Neural cell (in vitro differentiated cells): ENCODE measurements around the gene CEACAM8. TPM values are rescaled to one million over a fixed set of nuclear protein-coding genes. Genes with fewer than 3 reads are reported as not detected.
"Not testable (repeated sequence)": the region's sequence is repeated elsewhere in the genome, so short reads cannot be mapped to it uniquely, and the experiment has no call there.

Source experiments
- H2AFZ ChIP-seq: fragments of 200-600, 300-800 bp; sonication (generic), shearing (Covaris generic); 2 replicates; pipeline ENCODE4 v1.6.0; 2014; ENCODE audit warnings: low read depth, mild to moderate bottlenecking, antibody characterized with exemption, low read length, moderate library complexity
- H3F3A ChIP-seq: fragments of 200-600 bp; shearing (Covaris generic); 2 replicates; pipeline ENCODE4 v1.6.1; 2016; ENCODE audit warnings: mild to moderate bottlenecking, moderate library complexity, mixed read lengths, antibody characterized with exemption, low read length; ENCODE audit not compliant: insufficient read depth, poor library complexity, severe bottlenecking
- H3K27ac ChIP-seq: fragments of 200-600, 300-800 bp; sonication (generic), shearing (Covaris generic); 2 replicates; pipeline ENCODE4 v1.5.1; 2014; ENCODE audit warnings: mild to moderate bottlenecking, low read length, moderate library complexity
- H3K27me3 ChIP-seq: fragments of 300-800, 200-600 bp; sonication (generic), shearing (Covaris generic); 2 replicates; pipeline ENCODE4 v1.6.0; 2014; ENCODE audit warnings: mild to moderate bottlenecking, low read depth, low read length, moderate library complexity; ENCODE audit not compliant: insufficient read depth
- H3K36me3 ChIP-seq: fragments of 300-800, 200-600 bp; sonication (generic), shearing (Covaris generic); 2 replicates; pipeline ENCODE4 v1.5.1; 2014; ENCODE audit warnings: mild to moderate bottlenecking, antibody characterized with exemption, low read length, moderate library complexity; ENCODE audit not compliant: insufficient read depth
- H3K4me2 ChIP-seq: fragments of 300-800, 200-600 bp; sonication (generic), shearing (Covaris generic); 2 replicates; pipeline ENCODE4 v1.6.0; 2014; ENCODE audit warnings: mild to moderate bottlenecking, low read length
- H3K4me3 ChIP-seq: fragments of 300-800, 200-600 bp; sonication (generic), shearing (Covaris generic); 2 replicates; pipeline ENCODE4 v1.5.1; 2014; ENCODE audit warnings: mild to moderate bottlenecking, low read length, moderate library complexity
- H3K79me2 ChIP-seq: fragments of 200-600 bp; shearing (Covaris generic); replicated peaks from 2 replicates; pipeline ENCODE4 v1.6.0; 2014; ENCODE audit warnings: mild to moderate bottlenecking, low read length, moderate library complexity; ENCODE audit not compliant: insufficient read depth
- H3K9ac ChIP-seq: fragments of 300-800, 200-600 bp; sonication (generic), shearing (Covaris generic); 2 replicates; pipeline ENCODE4 v1.6.1; 2016; ENCODE audit warnings: mild to moderate bottlenecking, low read length, mixed read lengths
- H3K9me2 ChIP-seq: fragments of 200-600 bp; shearing (Covaris generic); 2 replicates; pipeline ENCODE4 v1.6.1; 2016; ENCODE audit warnings: mild to moderate bottlenecking, low read length, mixed read lengths; ENCODE audit not compliant: insufficient read depth
- H3K9me3 ChIP-seq: fragments of 200-600, 300-800 bp; sonication (generic), shearing (Covaris generic); 2 replicates; pipeline ENCODE4 v1.6.1; 2016; ENCODE audit warnings: mild to moderate bottlenecking, mixed run types, low read length, moderate library complexity, mixed read lengths
- H4K20me1 ChIP-seq: fragments of 200-600 bp; shearing (Covaris generic); 2 replicates; pipeline ENCODE4 v1.6.1; 2016; ENCODE audit warnings: mild to moderate bottlenecking, mixed run types; ENCODE audit not compliant: insufficient read depth
- EP300 ChIP-seq: fragments of 450-650 bp; conservative IDR thresholded peaks from 2 replicates; pipeline ENCODE4 v1.6.1; 2014; ENCODE audit warnings: antibody characterized with exemption, mild to moderate bottlenecking, moderate library complexity; ENCODE audit not compliant: poor library complexity, severe bottlenecking
- EZH2 ChIP-seq: fragments of 200-600, 300-800 bp; shearing (Covaris generic), sonication (generic); IDR thresholded peaks from 2 replicates; pipeline ENCODE4 v1.6.1; 2014; ENCODE audit warnings: antibody characterized with exemption, low read length, borderline replicate concordance, mild to moderate bottlenecking; ENCODE audit not compliant: insufficient read depth, poor library complexity, severe bottlenecking
- MXI1 ChIP-seq: fragments of 450-650 bp; conservative IDR thresholded peaks from 2 replicates; pipeline ENCODE4 v1.6.1; 2014; ENCODE audit warnings: antibody characterized with exemption, mild to moderate bottlenecking; ENCODE audit not compliant: poor library complexity, severe bottlenecking
- POLR2AphosphoS5 ChIP-seq: IDR thresholded peaks from 2 replicates; pipeline ENCODE4 v1.6.1; 2012
- RAD21 ChIP-seq: fragments of 450-650 bp; conservative IDR thresholded peaks from 2 replicates; pipeline ENCODE4 v1.6.1; 2014; ENCODE audit warnings: antibody characterized with exemption, mild to moderate bottlenecking, moderate library complexity
- REST ChIP-seq: IDR thresholded peaks from 2 replicates; pipeline ENCODE4 v1.6.1; 2012; ENCODE audit warnings: borderline replicate concordance
- SMC3 ChIP-seq: fragments of 450-650 bp; conservative IDR thresholded peaks from 2 replicates; pipeline ENCODE4 v1.6.1; 2014; ENCODE audit warnings: antibody characterized with exemption, mild to moderate bottlenecking, moderate library complexity; ENCODE audit not compliant: poor library complexity
- TAF1 ChIP-seq: IDR thresholded peaks from 2 replicates; pipeline ENCODE4 v1.6.1; 2012; ENCODE audit warnings: low read depth
- polyA plus RNA-seq: library from polyadenylated mRNA; depleted of rRNA; stranded (reverse); fragments of >200 nt; gene quantifications from 2 replicates; pipeline ENCODE4 v1.2.3, GENCODE V29; 2014
- TF ChIP-seq, protein P1 (sequence below): fragments of 450-650 bp; IDR thresholded peaks from 2 replicates; pipeline ENCODE4 v1.5.1; 2014; ENCODE audit warnings: antibody characterized with exemption, mild to moderate bottlenecking, moderate library complexity; ENCODE audit not compliant: poor library complexity, severe bottlenecking

CEACAM8 gene
- polyA plus RNA-seq, 1 donor from 2014 or later: not detected

- Histone ChIP-seq H2AFZ (no peak overlapping the region), H3K4me2 (no peak overlapping the region)
These were observed 55.6 kb downstream of the CEACAM8 start for GRCh38 chr19:42538841-42539709.

GRCh38 chr19:42535276-42535675 is 59.4 kb downstream of the CEACAM8 start:
- not testable (repeated sequence) for H3K9me3 ChIP-seq, H3K4me3 ChIP-seq, H4K20me1 ChIP-seq, H3K27me3 ChIP-seq, H3K27ac ChIP-seq, H2AFZ ChIP-seq, H3K9ac ChIP-seq, H3K79me2 ChIP-seq, H3K4me2 ChIP-seq, H3F3A ChIP-seq, H3K9me2 ChIP-seq, H3K36me3 ChIP-seq

More at GRCh38 chr19:42538841-42539709, 55.6 kb downstream of the CEACAM8 start:
- H3K27me3 ChIP-seq: no peaks in the 10 kb centered on the region
- H3K4me3 ChIP-seq: no peak overlapping the region
- H3K9me3 ChIP-seq: no peaks in the 10 kb centered on the region
- no peaks in the 10 kb centered on the region for H3K36me3 ChIP-seq
- no peak overlapping the region for H3K27ac ChIP-seq
- H3K9me2 ChIP-seq: no peaks in the 10 kb centered on the region
- H3K9ac ChIP-seq: no peak overlapping the region
- H3F3A ChIP-seq: no peaks in the 10 kb centered on the region
- H3K79me2 ChIP-seq: no peaks in the 10 kb centered on the region
- TF ChIP-seq RAD21 (no peak), MXI1 (no peak)
- no peaks in the 10 kb centered on the region for H4K20me1 ChIP-seq

DNA sequence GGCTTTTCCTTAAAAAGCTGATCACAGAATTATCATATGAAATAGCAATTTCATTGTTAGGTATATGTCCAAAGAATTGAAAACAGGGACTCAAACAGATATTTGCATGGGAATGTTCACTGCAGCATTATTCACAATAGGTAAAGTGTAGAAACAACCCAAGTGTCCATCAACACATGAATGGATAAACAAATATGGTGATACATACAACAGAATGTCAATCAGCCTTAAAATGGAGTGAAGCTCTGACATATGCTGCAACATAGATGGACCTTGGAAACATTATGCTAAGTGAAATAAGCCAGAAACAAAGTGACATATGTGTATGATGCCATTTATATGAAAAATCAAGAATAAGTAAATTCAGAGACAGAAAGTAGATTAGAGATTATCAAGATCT is 60.3 kb downstream of the CEACAM8 start:
- Histone ChIP-seq H3K27ac (no peak overlapping the region), H3F3A (no peaks in the 10 kb centered on the region), H2AFZ (no peak overlapping the region), H3K9ac (no peak overlapping the region), H3K9me2 (no peaks in the 10 kb centered on the region), H3K79me2 (no peaks in the 10 kb centered on the region), H3K27me3 (no peaks in the 10 kb centered on the region), H3K4me3 (no peak overlapping the region), H3K9me3 (no peaks in the 10 kb centered on the region), H4K20me1 (no peaks in the 10 kb centered on the region), H3K36me3 (no peaks in the 10 kb centered on the region), H3K4me2 (no peak overlapping the region)
- TF ChIP-seq EP300 (no peak), REST (no peak), MXI1 (no peak), SMC3 (no peak), TAF1 (no peak), RAD21 (no peak), EZH2 (no peak), POLR2AphosphoS5 (no peak)
- TF ChIP-seq, protein P1, sequence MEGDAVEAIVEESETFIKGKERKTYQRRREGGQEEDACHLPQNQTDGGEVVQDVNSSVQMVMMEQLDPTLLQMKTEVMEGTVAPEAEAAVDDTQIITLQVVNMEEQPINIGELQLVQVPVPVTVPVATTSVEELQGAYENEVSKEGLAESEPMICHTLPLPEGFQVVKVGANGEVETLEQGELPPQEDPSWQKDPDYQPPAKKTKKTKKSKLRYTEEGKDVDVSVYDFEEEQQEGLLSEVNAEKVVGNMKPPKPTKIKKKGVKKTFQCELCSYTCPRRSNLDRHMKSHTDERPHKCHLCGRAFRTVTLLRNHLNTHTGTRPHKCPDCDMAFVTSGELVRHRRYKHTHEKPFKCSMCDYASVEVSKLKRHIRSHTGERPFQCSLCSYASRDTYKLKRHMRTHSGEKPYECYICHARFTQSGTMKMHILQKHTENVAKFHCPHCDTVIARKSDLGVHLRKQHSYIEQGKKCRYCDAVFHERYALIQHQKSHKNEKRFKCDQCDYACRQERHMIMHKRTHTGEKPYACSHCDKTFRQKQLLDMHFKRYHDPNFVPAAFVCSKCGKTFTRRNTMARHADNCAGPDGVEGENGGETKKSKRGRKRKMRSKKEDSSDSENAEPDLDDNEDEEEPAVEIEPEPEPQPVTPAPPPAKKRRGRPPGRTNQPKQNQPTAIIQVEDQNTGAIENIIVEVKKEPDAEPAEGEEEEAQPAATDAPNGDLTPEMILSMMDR: no peak
